Gastroesophageal sphincter (tissue), 3 donors: Measurements from ENCODE around the gene EML4.

Experiments used
- CTCF ChIP-seq, 4 experiments: fragments of 200-600 bp in 2 of 4; fragments of 450-650 bp in 2 of 4; sonication (generic) in 1 of 4; IDR thresholded peaks; one replicate each; pipeline ENCODE4 v1.5.1; 2017 to 2019; ENCODE audit warnings: antibody characterized with exemption in 4 of 4, mild to moderate bottlenecking in 2 of 4, moderate library complexity in 2 of 4
- EP300 ChIP-seq: sonication (generic); formaldehyde crosslinking; IDR thresholded peaks from one replicate; pipeline ENCODE4 v1.6.1; 2017; ENCODE audit warnings: antibody characterized with exemption, mild to moderate bottlenecking
- POLR2A ChIP-seq, 2 donors: fragments of 450-650 bp; IDR thresholded peaks; one replicate each; pipeline ENCODE4 v1.6.1; 2017; ENCODE audit warnings: antibody characterized with exemption in 2 of 2, mild to moderate bottlenecking in 2 of 2, moderate library complexity in 1 of 2

DNA sequence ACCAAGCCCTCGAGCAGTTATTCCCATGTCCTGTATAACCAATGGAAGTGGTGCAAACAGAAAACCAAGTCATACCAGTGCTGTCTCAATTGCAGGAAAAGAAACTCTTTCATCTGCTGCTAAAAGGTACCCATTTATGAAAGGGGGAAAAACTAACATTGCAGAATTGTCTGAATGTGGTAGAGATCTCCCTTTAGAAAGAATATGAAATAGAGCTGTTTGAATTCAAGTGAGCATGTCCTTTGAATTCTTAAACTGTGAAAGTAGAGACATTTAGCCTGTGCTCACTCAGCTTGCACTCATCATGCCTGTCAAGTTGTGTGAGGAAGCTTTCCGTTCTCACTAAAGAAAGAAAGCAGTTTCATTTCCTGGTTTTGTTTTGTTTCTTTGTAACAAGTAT lies 87.4 kb downstream of the EML4 start:
- TF ChIP-seq CTCF (IDR thresholded peaks at IDR 0.05) = no peak
- no peak for TF ChIP-seq POLR2A (IDR thresholded peaks at IDR 0.05)
- TF ChIP-seq EP300 = no peak
